ENCODE data around the gene SNRK. TPM values are rescaled to one million over a fixed set of nuclear protein-coding genes. Genes with fewer than 3 reads are reported as not detected.
A peak's percentile ranks its signal among the peaks of the same experiment; 100 is the strongest.

The SNRK gene
- total RNA-seq, 1 donor from 2014 or later, result 139 TPM

GRCh38 chr3:43372809-43373559 lies 86.6 kb downstream of the SNRK start:
- Mint-ChIP-seq H3K4me3 (ENCODE audit: unreplicated experiment) (peak overlapping the region; percentile 23), H3K36me3 (ENCODE audit: low read depth, unreplicated experiment) (peaks cover 8% of the 10 kb centered on the region), H3K27ac (ENCODE audit: unreplicated experiment) (peak overlapping the region; percentile 68), H3K4me1 (ENCODE audit: unreplicated experiment) (peaks cover 16% of the 10 kb centered on the region), H3K27me3 (ENCODE audit: unreplicated experiment) (peaks cover 8% of the 10 kb centered on the region), H3K9me3 (ENCODE audit: unreplicated experiment) (no peaks in the 10 kb centered on the region)
- DNase-seq (ENCODE audit: low spot score), result no peak
- no peak for TF ChIP-seq CTCF (IDR thresholded peaks at IDR 0.05; ENCODE audit: unreplicated experiment)

GRCh38 chr3:43373560-43373928 lies 87.2 kb downstream of the SNRK start:
- Mint-ChIP-seq H3K4me1 (ENCODE audit: unreplicated experiment) (peaks cover 18% of the 10 kb centered on the region), H3K36me3 (ENCODE audit: low read depth, unreplicated experiment) (peaks cover 8% of the 10 kb centered on the region), H3K9me3 (ENCODE audit: unreplicated experiment) (no peaks in the 10 kb centered on the region), H3K27me3 (ENCODE audit: unreplicated experiment) (peaks cover 6% of the 10 kb centered on the region), H3K27ac (ENCODE audit: unreplicated experiment) (no peak overlapping the region), H3K4me3 (ENCODE audit: unreplicated experiment) (no peak overlapping the region)
- TF ChIP-seq CTCF (IDR thresholded peaks at IDR 0.05; ENCODE audit: unreplicated experiment), result no peak
- DNase-seq (ENCODE audit: low spot score), result no peak

- TF ChIP-seq CTCF (IDR thresholded peaks at IDR 0.05; ENCODE audit: unreplicated experiment), result peak; percentile 76
- peaks cover 3% of the 10 kb centered on the region for H3K9me3 Mint-ChIP-seq (ENCODE audit: unreplicated experiment)
- no peak overlapping the region for H3K4me3 Mint-ChIP-seq (ENCODE audit: unreplicated experiment)
- DNase-seq (ENCODE audit: low spot score), result no peak
- peaks cover 5% of the 10 kb centered on the region for H3K27me3 Mint-ChIP-seq (ENCODE audit: unreplicated experiment)
- peaks cover 29% of the 10 kb centered on the region for H3K4me1 Mint-ChIP-seq (ENCODE audit: unreplicated experiment)
- H3K36me3 Mint-ChIP-seq (ENCODE audit: low read depth, unreplicated experiment), result peaks cover 10% of the 10 kb centered on the region
- H3K27ac Mint-ChIP-seq (ENCODE audit: unreplicated experiment), result no peak overlapping the region
Observed at GRCh38 chr3:43378066-43378935, 92.0 kb downstream of the SNRK start.

- Mint-ChIP-seq H3K27me3 (ENCODE audit: unreplicated experiment) (peaks cover 5% of the 10 kb centered on the region), H3K4me1 (ENCODE audit: unreplicated experiment) (peaks cover 21% of the 10 kb centered on the region), H3K4me3 (ENCODE audit: unreplicated experiment) (no peak overlapping the region), H3K9me3 (ENCODE audit: unreplicated experiment) (peaks cover 3% of the 10 kb centered on the region), H3K27ac (ENCODE audit: unreplicated experiment) (no peak overlapping the region), H3K36me3 (ENCODE audit: low read depth, unreplicated experiment) (peaks cover 10% of the 10 kb centered on the region)
- no peak for DNase-seq (ENCODE audit: low spot score)
- no peak for TF ChIP-seq CTCF (IDR thresholded peaks at IDR 0.05; ENCODE audit: unreplicated experiment)
Observed at GRCh38 chr3:43379343-43379742, 93.0 kb downstream of the SNRK start.

- Mint-ChIP-seq H3K36me3 (ENCODE audit: low read depth, unreplicated experiment) (peaks cover 16% of the 10 kb centered on the region), H3K4me3 (ENCODE audit: unreplicated experiment) (no peak overlapping the region), H3K27me3 (ENCODE audit: unreplicated experiment) (no peaks in the 10 kb centered on the region), H3K4me1 (ENCODE audit: unreplicated experiment) (peaks cover 77% of the 10 kb centered on the region), H3K27ac (ENCODE audit: unreplicated experiment) (peak overlapping the region; percentile 100), H3K9me3 (ENCODE audit: unreplicated experiment) (peaks cover 5% of the 10 kb centered on the region)
- TF ChIP-seq CTCF (IDR thresholded peaks at IDR 0.05; ENCODE audit: unreplicated experiment), result no peak
- no peak for DNase-seq (ENCODE audit: low spot score)
Observed at GRCh38 chr3:43388175-43388574, 101.8 kb downstream of the SNRK start.

Data from endothelial cell (in vitro differentiated cells).